Colonic mucosa (tissue), 4 donors: ENCODE results near the gene EBLN1. TPM values are rescaled to one million over a fixed set of nuclear protein-coding genes. Genes with fewer than 3 reads are reported as not detected.
"Not testable (repeated sequence)": the region's sequence is repeated elsewhere in the genome, so short reads cannot be mapped to it uniquely, and the experiment has no call there.

Experiments
- DNase-seq: peaks from one replicate; pipeline ENCODE4 v3.0.0-alpha.2; 2020
- H3K27ac ChIP-seq: fragments of 200-600 bp; one replicate; pipeline ENCODE4 v1.8.0; 2021
- H3K27me3 ChIP-seq: fragments of 200-600 bp; one replicate; pipeline ENCODE4 v1.8.0; 2021
- H3K36me3 ChIP-seq: fragments of 200-600 bp; one replicate; pipeline ENCODE4 v1.8.0; 2021
- H3K4me1 ChIP-seq: fragments of 200-600 bp; one replicate; pipeline ENCODE4 v1.8.0; 2021; ENCODE audit warnings: mild to moderate bottlenecking
- H3K4me3 ChIP-seq: fragments of 200-600 bp; one replicate; pipeline ENCODE4 v1.8.0; 2021
- H3K9ac ChIP-seq, 2 donors: one replicate each; pipeline ENCODE4 v1.7.0; 2013; ENCODE audit warnings: control low read depth in 2 of 2, low read depth in 2 of 2, low read length in 2 of 2
- H3K9me3 ChIP-seq: fragments of 200-600 bp; one replicate; pipeline ENCODE4 v1.8.0; 2021
- intact Hi-C: fragments of 100-400 bp; cut with DNase I; formaldehyde crosslinking; loops from one replicate; pipeline ENCODE4 v1.14.1; 2022
- total RNA-seq, 2 donors: library from RNA; stranded (reverse); fragmentation: NEBNext Ultra II Directional in 1 of 2; extraction: Animal tissue kit (Norgen Biotek cat#: 25700) in 1 of 2; gene quantifications; one replicate each; pipeline ENCODE4 v1.2.1, GENCODE V29; 2021
- TF ChIP-seq, protein P1 (sequence below): fragments of 200-600 bp; IDR thresholded peaks from one replicate; pipeline ENCODE4 v1.8.0; 2022; ENCODE audit warnings: antibody characterized with exemption, mild to moderate bottlenecking
- donor health status: healthy.
- donor health status: DM: no; HTN: no; CAD: no.
- donor health status: DM: no; HTN: no; CAD: no.

EBLN1 gene
- total RNA-seq, 2 donors from 2014 or later: not detected

DNA sequence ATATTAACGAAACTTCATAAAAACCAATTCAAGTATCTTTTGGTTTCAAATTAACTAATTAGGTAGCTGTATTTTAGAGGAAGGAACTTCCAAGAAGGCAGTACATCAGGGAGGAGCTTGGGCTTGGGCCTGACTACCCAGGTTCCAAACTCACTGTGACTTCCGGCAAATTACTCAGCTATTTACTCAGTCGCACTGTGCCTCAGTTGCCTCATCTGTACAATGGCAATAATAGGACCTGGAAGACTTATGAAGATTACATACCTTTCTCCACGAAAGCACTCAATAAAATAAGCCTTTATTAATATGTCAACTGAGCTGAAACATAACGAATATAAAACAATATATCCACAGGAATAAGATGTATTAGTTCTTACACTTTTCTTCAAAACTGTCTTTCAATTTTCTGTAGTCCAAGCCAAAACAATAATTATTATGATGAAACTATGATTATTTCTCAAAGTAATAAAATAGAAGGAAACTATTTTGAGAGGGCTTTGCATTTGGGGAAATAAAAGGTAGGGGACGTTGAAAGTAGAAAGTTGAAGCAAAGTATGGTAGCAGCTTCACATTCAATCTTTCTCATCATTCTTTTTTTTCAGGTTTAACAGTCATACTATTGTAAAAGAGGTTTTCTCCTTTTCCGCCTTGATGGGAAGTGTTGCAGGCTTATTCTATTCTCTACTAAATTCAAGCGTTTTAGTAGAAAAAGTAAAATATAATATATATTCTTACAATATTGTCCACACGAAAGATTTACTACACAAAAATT is 10.5 kb upstream of the EBLN1 start:
- Histone ChIP-seq H3K4me1 (no peaks in the 10 kb centered on the region), H3K9me3 (no peaks in the 10 kb centered on the region), H3K4me3 (peak overlapping the region; percentile 69), H3K27me3 (no peaks in the 10 kb centered on the region), H3K36me3 (no peaks in the 10 kb centered on the region), H3K9ac (peak overlapping the region in 1 of 2 donors; percentile 68), H3K27ac (peak overlapping the region; percentile 83)
- TF ChIP-seq, protein P1, sequence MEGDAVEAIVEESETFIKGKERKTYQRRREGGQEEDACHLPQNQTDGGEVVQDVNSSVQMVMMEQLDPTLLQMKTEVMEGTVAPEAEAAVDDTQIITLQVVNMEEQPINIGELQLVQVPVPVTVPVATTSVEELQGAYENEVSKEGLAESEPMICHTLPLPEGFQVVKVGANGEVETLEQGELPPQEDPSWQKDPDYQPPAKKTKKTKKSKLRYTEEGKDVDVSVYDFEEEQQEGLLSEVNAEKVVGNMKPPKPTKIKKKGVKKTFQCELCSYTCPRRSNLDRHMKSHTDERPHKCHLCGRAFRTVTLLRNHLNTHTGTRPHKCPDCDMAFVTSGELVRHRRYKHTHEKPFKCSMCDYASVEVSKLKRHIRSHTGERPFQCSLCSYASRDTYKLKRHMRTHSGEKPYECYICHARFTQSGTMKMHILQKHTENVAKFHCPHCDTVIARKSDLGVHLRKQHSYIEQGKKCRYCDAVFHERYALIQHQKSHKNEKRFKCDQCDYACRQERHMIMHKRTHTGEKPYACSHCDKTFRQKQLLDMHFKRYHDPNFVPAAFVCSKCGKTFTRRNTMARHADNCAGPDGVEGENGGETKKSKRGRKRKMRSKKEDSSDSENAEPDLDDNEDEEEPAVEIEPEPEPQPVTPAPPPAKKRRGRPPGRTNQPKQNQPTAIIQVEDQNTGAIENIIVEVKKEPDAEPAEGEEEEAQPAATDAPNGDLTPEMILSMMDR: no peak
- DNase-seq: no peak
- intact Hi-C loops: loop anchor here (2.0 to 10.0 kb wide), 2 partner anchors 88 to 234 kb away; partner anchors contain the start of gene COMMD3

DNA sequence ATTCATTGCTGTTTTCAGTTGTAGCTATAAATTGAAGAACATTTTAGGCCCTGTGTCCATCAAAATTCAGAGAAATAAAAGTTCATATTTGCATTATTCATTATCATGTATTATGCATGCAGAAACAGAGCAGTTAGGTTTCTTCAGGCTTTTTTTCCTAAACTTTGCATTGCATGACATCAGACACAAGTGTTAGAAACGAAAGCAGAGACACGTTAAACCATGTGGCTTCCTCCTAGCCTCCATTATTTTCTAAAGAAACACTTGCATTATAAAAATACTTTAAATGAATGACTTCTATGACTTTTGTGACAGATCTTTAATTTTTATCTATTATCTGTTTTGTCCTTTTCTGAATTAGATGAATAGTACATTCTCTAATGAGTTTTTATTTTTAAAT is 8.8 kb upstream of the EBLN1 start:
- intact Hi-C loops: loop anchor here (10.0 kb wide), 1 partner anchor 232 kb away; no protein-coding TSS in a partner anchor
- H3K9ac ChIP-seq: no peak overlapping the region
- TF ChIP-seq, protein P1: no peak
- H3K36me3 ChIP-seq: no peaks in the 10 kb centered on the region
- H3K27ac ChIP-seq: no peak overlapping the region
- H3K27me3 ChIP-seq: no peaks in the 10 kb centered on the region
- DNase-seq: no peak
- H3K4me3 ChIP-seq: no peak overlapping the region
- no peaks in the 10 kb centered on the region for H3K4me1 ChIP-seq
- H3K9me3 ChIP-seq: no peaks in the 10 kb centered on the region

DNA sequence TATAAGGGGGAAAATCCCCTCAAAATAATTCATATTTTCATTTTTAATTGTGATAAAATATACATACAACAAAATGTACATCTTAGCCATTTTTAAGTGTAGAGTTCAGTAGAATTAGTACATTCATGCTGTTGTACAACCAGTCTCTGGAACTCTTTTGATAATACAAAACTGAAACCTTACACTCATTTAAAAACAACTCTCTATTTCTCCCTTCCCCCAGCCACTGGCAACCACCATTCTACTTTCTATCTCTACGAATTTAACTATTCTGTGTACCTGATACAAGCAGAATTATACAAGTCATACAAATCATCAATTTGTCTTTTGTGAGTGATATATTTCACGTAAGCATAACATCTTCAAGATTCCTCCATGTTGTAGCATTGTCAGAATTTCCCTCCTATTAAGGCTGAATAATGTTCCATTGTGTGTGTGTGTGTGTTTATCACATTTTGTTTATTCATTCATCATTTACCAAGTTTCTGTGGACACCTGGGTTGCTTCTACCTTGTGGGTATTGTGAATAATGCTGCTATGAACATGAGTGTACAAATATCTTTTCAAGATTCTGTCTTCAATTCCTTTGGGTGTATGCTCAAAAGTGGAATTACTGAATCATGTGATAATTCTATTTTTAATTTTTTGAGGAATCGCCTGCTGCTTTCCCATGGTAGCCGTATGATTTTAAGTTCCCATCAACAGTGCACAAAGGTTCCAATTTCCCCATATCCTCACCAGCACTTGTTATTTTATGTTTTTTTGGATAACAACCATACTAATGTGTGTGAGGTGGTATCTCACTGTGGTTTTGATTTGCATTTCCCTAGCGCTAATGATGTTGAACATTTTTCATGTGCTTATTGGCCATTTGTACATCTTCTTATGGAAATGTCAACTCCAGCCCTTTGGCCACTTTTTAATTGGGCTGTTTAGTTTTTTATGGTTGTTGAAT is 4.7 kb upstream of the EBLN1 start:
- Histone ChIP-seq H3K36me3 (no peaks in the 10 kb centered on the region), H3K27me3 (no peaks in the 10 kb centered on the region), H3K4me1 (no peaks in the 10 kb centered on the region), H3K9me3 (no peaks in the 10 kb centered on the region), H3K27ac (no peak overlapping the region), H3K9ac (no peak overlapping the region), H3K4me3 (no peak overlapping the region)
- intact Hi-C loops: loop anchor here (10.0 kb wide), 1 partner anchor 228 kb away; no protein-coding TSS in a partner anchor
- TF ChIP-seq, protein P1: no peak
- no peak for DNase-seq

DNA sequence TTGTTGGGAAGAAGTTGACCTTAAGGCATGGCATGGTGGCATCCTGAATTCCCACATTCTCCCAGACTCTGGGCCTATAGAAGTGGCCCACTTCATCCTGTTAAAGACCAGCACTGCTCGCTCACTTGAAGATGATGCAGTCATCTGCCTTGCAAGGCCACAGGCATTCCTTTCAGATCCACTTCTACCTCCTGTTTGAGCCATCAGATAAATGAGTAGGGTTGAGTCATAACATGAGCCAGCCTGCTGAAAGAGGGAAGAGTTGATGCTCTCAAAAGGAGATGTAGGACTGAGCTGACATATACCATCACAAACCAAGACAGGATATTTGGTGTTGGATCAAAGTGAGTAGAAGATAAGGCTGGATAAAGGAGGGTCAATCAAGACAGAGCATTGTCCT is 1.5 kb upstream of the EBLN1 start:
- Histone ChIP-seq H3K4me1 (no peaks in the 10 kb centered on the region), H3K27ac (no peak overlapping the region), H3K27me3 (no peaks in the 10 kb centered on the region), H3K36me3 (no peaks in the 10 kb centered on the region), H3K9me3 (no peaks in the 10 kb centered on the region), H3K9ac (no peak overlapping the region), H3K4me3 (no peak overlapping the region)
- TF ChIP-seq, protein P1: no peak
- no peak for DNase-seq
- intact Hi-C loops: no loop called here

- Histone ChIP-seq H3K36me3 (no peaks in the 10 kb centered on the region), H3K27ac (no peak overlapping the region)
- DNase-seq: no peak
These were observed 633 bp upstream of the EBLN1 start for GRCh38 chr10:22218448-22218847.

GRCh38 chr10:22217084-22217483 is 731 bp downstream of the EBLN1 start:
- H3K4me3 ChIP-seq, H3K36me3 ChIP-seq, DNase-seq, H3K27ac ChIP-seq, H3K9ac ChIP-seq, H3K9me3 ChIP-seq, H3K27me3 ChIP-seq, intact Hi-C loops, H3K4me1 ChIP-seq: not testable (repeated sequence)

More at GRCh38 chr10:22218448-22218847, 633 bp upstream of the EBLN1 start:
- H3K4me1 ChIP-seq: no peaks in the 10 kb centered on the region
- no peaks in the 10 kb centered on the region for H3K9me3 ChIP-seq
- TF ChIP-seq, protein P1: no peak
- H3K4me3 ChIP-seq: no peak overlapping the region
- H3K27me3 ChIP-seq: no peaks in the 10 kb centered on the region
- no peak overlapping the region for H3K9ac ChIP-seq
- intact Hi-C loops: no loop called here
